Tibial nerve (tissue), 4 donors: Measurements from ENCODE around the gene ZNF646.

Experiments
- CTCF ChIP-seq, 5 experiments: fragments of 200-600 bp in 3 of 5; fragments of 450-650 bp in 2 of 5; sonication (generic) in 3 of 5; IDR thresholded peaks; one replicate each; pipeline ENCODE4 v1.5.1; 2016 to 2019; ENCODE audit warnings: antibody characterized with exemption in 5 of 5, mild to moderate bottlenecking in 3 of 5, moderate library complexity in 2 of 5
- EP300 ChIP-seq, 2 donors: sonication (generic); formaldehyde crosslinking; IDR thresholded peaks; one replicate each; pipeline ENCODE4 v1.6.1; 2017; ENCODE audit warnings: antibody characterized with exemption in 2 of 2, mild to moderate bottlenecking in 1 of 2
- POLR2A ChIP-seq, 2 donors: fragments of 450-650 bp; IDR thresholded peaks; one replicate each; pipeline ENCODE4 v1.6.1; 2017; ENCODE audit warnings: antibody characterized with exemption in 2 of 2, mild to moderate bottlenecking in 2 of 2, moderate library complexity in 2 of 2

- TF ChIP-seq POLR2A (IDR thresholded peaks at IDR 0.05), result no peak
- no peak for TF ChIP-seq CTCF (IDR thresholded peaks at IDR 0.05)
- TF ChIP-seq EP300 (IDR thresholded peaks at IDR 0.05), result no peak
Observed at GRCh38 chr16:31061126-31061812, 13.0 kb upstream of the ZNF646 start.
